ENCODE data around the gene SGO2. TPM values are rescaled to one million over a fixed set of nuclear protein-coding genes. Genes with fewer than 3 reads are reported as not detected.
A peak's percentile ranks its signal among the peaks of the same experiment; 100 is the strongest.

SGO2 gene
- total and polyA plus RNA-seq, 2 of the 13 experiments (the other 11 are each of a cell fraction or from before 2014, with no cell fraction given): 5.1 to 16.2 TPM

DNA sequence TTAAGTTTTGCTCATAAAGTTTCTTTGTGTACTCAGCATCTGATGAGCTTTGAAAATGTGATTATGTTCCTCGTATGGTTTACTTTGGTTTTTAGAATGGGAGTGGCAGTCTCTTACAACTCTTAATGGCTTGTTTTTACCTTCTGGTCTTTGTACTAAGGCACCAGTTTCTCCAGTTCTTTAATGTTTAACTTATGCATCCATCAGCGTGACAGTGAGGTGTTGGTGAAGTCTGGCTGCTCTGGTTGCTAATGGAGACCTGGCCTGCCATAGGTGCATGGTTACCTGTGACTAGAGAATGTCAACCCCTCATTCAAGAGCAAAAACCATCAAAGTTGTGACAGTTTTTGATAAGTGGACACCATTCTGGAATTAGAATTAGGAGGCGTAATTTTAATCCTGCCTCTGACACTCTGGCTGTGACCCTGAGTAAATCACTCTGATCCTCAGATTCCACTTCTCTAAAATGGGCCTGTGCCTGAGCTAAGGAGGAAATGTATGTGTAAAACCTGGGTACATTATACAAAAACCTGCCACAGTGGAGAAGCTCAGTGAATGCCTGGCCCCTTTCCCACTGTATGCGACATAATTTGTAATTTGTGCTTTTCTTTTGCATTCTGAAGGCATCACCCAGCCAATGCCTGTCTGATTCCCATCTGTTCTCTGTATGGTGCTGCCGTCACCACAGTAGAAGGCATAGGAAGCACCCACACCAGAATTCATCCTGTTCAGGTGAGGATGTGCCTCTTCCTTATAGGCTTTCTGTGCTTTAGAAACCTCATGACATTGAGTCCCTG, 71.0 kb downstream of the SGO2 start (continued):
- TF ChIP-seq ZFP82 (CRISPR knock-in tag; IDR thresholded peaks at IDR 0.05; ENCODE audit: borderline replicate concordance) (no peak), ZXDC (CRISPR knock-in tag; IDR thresholded peaks at IDR 0.05) (no peak), ZNF567 (CRISPR knock-in tag; IDR thresholded peaks at IDR 0.05; ENCODE audit: borderline replicate concordance) (no peak), RNF2 (conservative IDR thresholded peaks at IDR 0.05; ENCODE audit: low read depth) (no peak), MEIS1 (CRISPR knock-in tag; IDR thresholded peaks at IDR 0.05; ENCODE audit: borderline replicate concordance) (no peak; the same call in 1 of the 2 replicates), ZBTB40 (IDR thresholded peaks at IDR 0.05) (no peak), ZBTB40 (CRISPR knock-in tag; IDR thresholded peaks at IDR 0.05) (no peak), ZBTB20 (CRISPR knock-in tag; IDR thresholded peaks at IDR 0.05; ENCODE audit: borderline replicate concordance, low read depth) (no peak), ETS1 (CRISPR knock-in tag; IDR thresholded peaks at IDR 0.05) (no peak), LCORL (IDR thresholded peaks at IDR 0.05) (no peak), LCORL (CRISPR knock-in tag; IDR thresholded peaks at IDR 0.05) (0 out of 2 replicates have a peak, but pooled peaks have one; percentile 20), ZSCAN21 (CRISPR knock-in tag; IDR thresholded peaks at IDR 0.05; ENCODE audit: borderline replicate concordance) (no peak), ZFP90 (CRISPR knock-in tag; IDR thresholded peaks at IDR 0.05; ENCODE audit: borderline replicate concordance) (no peak), RFX5 (IDR thresholded peaks at IDR 0.05; ENCODE audit: low read depth, low read length) (peak; percentile 70), ZNF17 (CRISPR knock-in tag; IDR thresholded peaks at IDR 0.05) (no peak)

Data from HepG2 (cell line).